Activated naive CD4-positive, alpha-beta T cell treated with anti-CD3 and anti-CD28 coated beads for 36 hours (primary cell): ENCODE results near the gene UMODL1. TPM values are rescaled to one million over a fixed set of nuclear protein-coding genes. Genes with fewer than 3 reads are reported as not detected.

Experiments used
- CTCF ChIA-PET: fragments of 350-600 bp; sonication (Branson Sonifier 250); formaldehyde crosslinking; loops from one replicate; lab custom pipeline; 2021; ENCODE audit warnings: antibody characterized with exemption; lab: Charles Lee
- DNase-seq: peaks from one replicate; pipeline ENCODE4 v3.0.0-alpha.2; 2020
- H3K27ac Mint-ChIP-seq: one replicate; pipeline ENCODE4 v1.8.0; 2021; ENCODE audit warnings: mild to moderate bottlenecking, mixed read lengths
- H3K27me3 Mint-ChIP-seq: one replicate; pipeline ENCODE4 v1.8.0; 2021; ENCODE audit warnings: low read depth, mixed read lengths
- H3K36me3 Mint-ChIP-seq: one replicate; pipeline ENCODE4 v1.8.0; 2021; ENCODE audit warnings: low read depth, mixed read lengths
- H3K4me1 Mint-ChIP-seq: one replicate; pipeline ENCODE4 v1.8.0; 2021; ENCODE audit warnings: low read depth, mixed read lengths
- H3K4me3 Mint-ChIP-seq: one replicate; pipeline ENCODE4 v1.8.0; 2021; ENCODE audit warnings: mild to moderate bottlenecking, moderate library complexity, mixed read lengths
- H3K9me3 Mint-ChIP-seq: one replicate; pipeline ENCODE4 v1.8.0; 2021; ENCODE audit warnings: mixed read lengths
- intact Hi-C: fragments of 100-400 bp; cut with micrococcal nuclease; formaldehyde crosslinking; loops from one replicate; pipeline ENCODE4 v1.15.1; 2023
- total RNA-seq, 2 experiments: library from RNA; stranded (reverse); gene quantifications; one replicate each; pipeline ENCODE4 v1.2.3, GENCODE V29; 2021

UMODL1 gene
- total RNA-seq, 2 experiments from 2014 or later: not detected

DNA sequence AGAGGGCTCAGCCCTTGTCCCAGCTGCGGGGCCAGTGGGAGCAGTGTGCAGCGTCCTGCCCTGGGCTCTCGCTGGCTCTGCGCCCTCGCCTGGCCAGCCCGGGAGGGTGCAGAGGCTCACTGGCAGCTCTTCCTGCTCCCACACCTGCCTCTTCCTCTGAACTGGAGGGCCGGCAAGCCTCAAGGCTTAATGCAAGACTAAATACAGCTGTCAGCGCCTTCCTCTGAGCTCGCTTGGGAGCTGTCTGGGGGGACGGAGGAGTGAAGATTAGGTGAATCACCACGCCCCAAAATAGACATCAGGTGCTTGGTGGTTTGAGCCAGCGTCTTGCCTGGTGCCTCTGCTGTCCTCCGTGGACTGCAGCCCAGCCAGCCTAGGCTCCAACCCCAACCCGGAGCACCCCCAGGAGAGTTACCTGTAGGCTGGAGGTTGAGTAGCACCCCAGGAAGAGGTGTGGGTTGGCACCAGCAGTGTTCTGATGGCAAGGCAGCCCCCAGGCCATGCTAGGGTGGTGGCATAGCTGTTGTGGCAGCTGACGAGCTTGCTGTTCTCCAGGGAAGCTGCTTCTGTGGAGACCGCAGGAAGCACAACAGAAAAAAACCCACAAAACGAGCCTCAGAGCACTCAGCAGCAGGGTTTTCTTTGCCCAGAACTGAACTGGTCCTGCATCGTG is 36.9 kb downstream of the UMODL1 start:
- no peaks in the 10 kb centered on the region for H3K27me3 Mint-ChIP-seq
- intact Hi-C loops: loop anchor here (1.0 to 5.0 kb wide), 7 partner anchors 9 to 495 kb away; partner anchors contain the start of genes PRDM15 and ZBTB21
- H3K9me3 Mint-ChIP-seq: no peaks in the 10 kb centered on the region
- no peak overlapping the region for H3K27ac Mint-ChIP-seq
- CTCF ChIA-PET: interaction anchor here (0.6 to 4.6 kb wide), 51 partner anchors 9 to 495 kb away, joined by 3 to 44 read pairs (median 4); partner anchors contain the start of gene ZBTB21
- H3K4me1 Mint-ChIP-seq: peaks cover 5% of the 10 kb centered on the region
- H3K4me3 Mint-ChIP-seq: peak overlapping the region; percentile 20
- no peaks in the 10 kb centered on the region for H3K36me3 Mint-ChIP-seq
- peak; percentile 71 for DNase-seq

DNA sequence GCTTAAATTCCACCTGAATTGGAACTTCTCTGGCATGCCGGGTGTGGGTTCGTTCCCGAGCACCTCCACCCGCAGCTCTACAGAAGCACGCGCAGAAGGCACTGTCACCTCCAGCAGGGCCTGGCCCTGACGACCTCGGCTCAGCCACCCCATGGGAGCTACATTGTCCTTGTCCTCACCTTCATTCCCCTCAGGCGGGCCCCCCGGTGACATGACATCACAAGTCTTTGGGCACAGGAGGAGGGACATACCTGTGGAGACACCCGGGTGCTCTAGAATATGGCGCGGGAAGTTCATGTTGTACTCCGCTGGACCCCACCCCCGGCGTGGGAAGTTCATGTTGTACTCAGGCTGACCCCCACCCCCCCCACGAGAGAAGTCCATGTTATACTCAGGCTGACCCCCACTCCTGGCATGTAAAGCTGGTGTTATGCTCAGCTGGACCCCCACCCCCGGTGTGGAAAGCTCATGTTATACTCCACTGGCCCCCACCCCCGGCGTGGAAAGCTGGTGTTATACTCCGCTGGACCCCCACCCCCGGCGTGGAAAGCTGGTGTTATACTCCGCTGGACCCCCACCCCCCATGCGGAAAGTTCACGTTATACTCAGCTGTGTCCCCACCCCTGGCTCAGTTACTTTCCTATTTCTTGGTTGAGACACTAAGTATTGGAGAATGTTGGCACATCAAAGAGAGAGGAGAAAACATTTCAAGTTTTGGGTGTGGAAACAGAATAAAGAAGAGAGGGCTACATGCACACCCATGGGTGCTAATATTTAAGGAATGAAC is 37.6 kb downstream of the UMODL1 start:
- intact Hi-C loops: loop anchor here (1.0 to 5.0 kb wide), 7 partner anchors 9 to 496 kb away; partner anchors contain the start of genes PRDM15 and ZBTB21
- Mint-ChIP-seq H3K27ac (no peak overlapping the region), H3K9me3 (no peaks in the 10 kb centered on the region), H3K36me3 (no peaks in the 10 kb centered on the region), H3K4me3 (no peak overlapping the region), H3K4me1 (peaks cover 5% of the 10 kb centered on the region), H3K27me3 (no peaks in the 10 kb centered on the region)
- CTCF ChIA-PET: interaction anchor here (0.5 to 4.6 kb wide), 44 partner anchors 9 to 826 kb away, joined by 3 to 44 read pairs (median 4); partner anchors contain the start of gene ZBTB21
- no peak for DNase-seq

DNA sequence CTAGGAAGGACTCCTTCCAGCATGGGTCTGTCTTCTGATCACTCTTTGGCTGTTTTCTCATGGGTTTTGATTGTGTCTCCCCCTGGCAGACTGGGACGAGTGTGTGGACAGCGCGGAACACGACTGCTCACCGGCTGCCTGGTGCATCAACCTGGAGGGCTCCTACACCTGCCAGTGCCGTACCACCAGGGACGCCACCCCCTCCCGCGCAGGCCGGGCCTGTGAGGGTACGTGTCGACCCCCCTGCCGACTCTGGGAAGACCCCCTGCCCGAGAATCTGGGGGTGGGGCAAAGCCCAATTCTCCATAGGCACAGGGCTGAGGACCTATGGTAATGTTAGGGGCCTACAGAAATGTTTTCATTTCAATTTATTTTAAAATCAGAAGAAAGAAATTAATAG is 38.4 kb downstream of the UMODL1 start:
- no peaks in the 10 kb centered on the region for H3K27me3 Mint-ChIP-seq
- DNase-seq: no peak
- no peak overlapping the region for H3K27ac Mint-ChIP-seq
- no peaks in the 10 kb centered on the region for H3K36me3 Mint-ChIP-seq
- H3K9me3 Mint-ChIP-seq: no peaks in the 10 kb centered on the region
- no peak overlapping the region for H3K4me3 Mint-ChIP-seq
- peaks cover 5% of the 10 kb centered on the region for H3K4me1 Mint-ChIP-seq
- intact Hi-C loops: loop anchor here (2.0 to 5.0 kb wide), 5 partner anchors 45 to 497 kb away; partner anchors contain the start of genes PRDM15 and ZBTB21
- CTCF ChIA-PET: interaction anchor here (0.6 to 4.6 kb wide), 6 partner anchors 8 to 497 kb away, joined by 3 to 44 read pairs (median 5); no protein-coding TSS in a partner anchor

DNA sequence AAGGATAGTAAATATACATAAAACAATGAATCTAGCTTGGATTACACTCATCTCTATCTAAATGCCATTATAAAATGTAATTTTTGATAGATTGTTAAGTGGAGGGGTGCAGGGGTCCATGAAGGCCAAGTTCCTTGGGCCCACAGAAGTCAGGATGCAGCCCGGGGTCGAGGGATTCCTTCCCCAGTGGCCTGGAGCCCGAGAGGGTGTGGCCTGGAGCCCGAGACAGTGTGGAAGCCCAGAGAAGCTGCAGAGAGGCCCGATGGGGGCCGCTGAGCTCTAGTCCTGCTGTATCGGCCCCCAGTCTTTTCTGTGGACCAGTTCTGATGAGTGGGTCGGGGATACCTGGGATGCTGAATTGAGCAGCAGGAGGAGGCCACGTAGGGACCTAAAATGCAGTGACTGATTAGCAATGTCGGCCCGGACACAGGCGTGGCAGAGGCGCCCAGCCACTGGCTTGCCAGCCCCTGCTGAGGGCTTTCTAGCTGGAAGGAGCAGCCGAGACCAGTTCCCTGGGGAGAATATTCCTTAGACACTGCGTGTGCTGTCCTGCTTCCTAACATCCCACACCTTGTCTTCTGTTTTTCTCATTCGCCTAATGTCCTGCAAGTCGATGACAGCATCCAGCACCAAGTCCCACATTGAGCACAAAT is 38.9 kb downstream of the UMODL1 start:
- Mint-ChIP-seq H3K9me3 (no peaks in the 10 kb centered on the region), H3K4me3 (no peak overlapping the region), H3K27me3 (no peaks in the 10 kb centered on the region), H3K27ac (no peak overlapping the region), H3K36me3 (no peaks in the 10 kb centered on the region), H3K4me1 (peaks cover 5% of the 10 kb centered on the region)
- DNase-seq: no peak
- intact Hi-C loops: loop anchor here (2.0 to 5.0 kb wide), 5 partner anchors 45 to 497 kb away; partner anchors contain the start of genes PRDM15 and ZBTB21
- CTCF ChIA-PET: interaction anchor here (2.8 to 4.6 kb wide), 2 partner anchors 7 to 293 kb away, joined by 30 to 44 read pairs; no protein-coding TSS in a partner anchor

DNA sequence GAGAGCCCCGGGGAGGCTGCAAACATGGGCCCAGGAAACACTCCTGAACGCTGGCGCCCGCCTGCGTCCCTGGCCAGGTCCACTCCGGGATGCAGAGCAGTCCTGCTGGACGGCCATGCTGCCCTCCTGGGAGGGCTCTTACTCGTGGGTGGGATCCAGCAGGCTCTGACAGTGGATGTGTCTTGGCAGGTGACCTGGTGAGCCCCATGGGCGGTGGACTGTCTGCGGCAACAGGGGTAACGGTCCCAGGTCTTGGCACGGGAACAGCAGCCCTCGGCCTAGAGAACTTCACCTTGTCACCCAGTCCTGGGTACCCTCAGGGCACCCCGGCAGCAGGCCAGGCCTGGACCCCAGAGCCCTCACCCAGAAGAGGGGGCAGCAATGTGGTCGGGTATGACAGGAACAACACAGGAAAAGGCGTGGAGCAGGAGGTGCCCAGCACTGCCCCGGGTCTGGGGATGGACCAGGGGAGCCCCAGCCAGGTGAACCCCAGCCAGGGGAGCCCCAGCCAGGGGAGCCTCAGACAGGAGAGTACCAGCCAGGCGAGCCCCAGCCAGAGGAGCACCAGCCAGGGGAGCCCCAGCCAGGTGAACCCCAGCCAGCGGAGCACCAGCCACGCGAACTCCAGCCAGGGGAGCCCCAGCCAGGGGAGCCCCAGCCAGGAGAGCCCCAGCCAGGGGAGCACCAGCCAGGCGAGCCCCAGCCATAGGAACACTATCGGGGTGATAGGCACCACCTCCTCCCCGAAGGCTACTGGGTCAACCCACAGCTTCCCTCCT is 39.8 kb downstream of the UMODL1 start:
- CTCF ChIA-PET: no interaction called here
- intact Hi-C loops: no loop called here
- H3K4me1 Mint-ChIP-seq: peaks cover 5% of the 10 kb centered on the region

DNA sequence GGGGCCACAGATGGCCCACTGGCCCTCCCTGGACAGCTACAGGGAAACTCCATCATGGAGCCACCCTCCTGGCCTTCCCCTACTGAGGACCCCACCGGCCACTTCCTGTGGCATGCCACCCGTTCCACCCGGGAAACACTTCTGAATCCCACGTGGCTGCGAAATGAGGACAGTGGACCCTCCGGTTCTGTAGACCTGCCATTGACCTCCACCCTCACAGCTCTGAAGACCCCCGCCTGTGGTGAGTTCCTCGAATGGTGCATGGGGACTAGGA is 40.3 kb downstream of the UMODL1 start:
- intact Hi-C loops: no loop called here
- Mint-ChIP-seq H3K9me3 (no peaks in the 10 kb centered on the region), H3K27ac (no peak overlapping the region), H3K4me3 (no peak overlapping the region), H3K36me3 (no peaks in the 10 kb centered on the region), H3K4me1 (peaks cover 5% of the 10 kb centered on the region), H3K27me3 (no peaks in the 10 kb centered on the region)
- CTCF ChIA-PET: interaction anchor here (1.5 kb wide), 1 partner anchor 295 kb away, joined by 10 read pairs; no protein-coding TSS in a partner anchor
- DNase-seq: no peak

More for the DNA sequence above, 39.8 kb downstream of the UMODL1 start:
- H3K27me3 Mint-ChIP-seq: no peaks in the 10 kb centered on the region
- H3K4me3 Mint-ChIP-seq: no peak overlapping the region
- DNase-seq: no peak
- H3K9me3 Mint-ChIP-seq: no peaks in the 10 kb centered on the region
- no peaks in the 10 kb centered on the region for H3K36me3 Mint-ChIP-seq
- H3K27ac Mint-ChIP-seq: no peak overlapping the region

DNA sequence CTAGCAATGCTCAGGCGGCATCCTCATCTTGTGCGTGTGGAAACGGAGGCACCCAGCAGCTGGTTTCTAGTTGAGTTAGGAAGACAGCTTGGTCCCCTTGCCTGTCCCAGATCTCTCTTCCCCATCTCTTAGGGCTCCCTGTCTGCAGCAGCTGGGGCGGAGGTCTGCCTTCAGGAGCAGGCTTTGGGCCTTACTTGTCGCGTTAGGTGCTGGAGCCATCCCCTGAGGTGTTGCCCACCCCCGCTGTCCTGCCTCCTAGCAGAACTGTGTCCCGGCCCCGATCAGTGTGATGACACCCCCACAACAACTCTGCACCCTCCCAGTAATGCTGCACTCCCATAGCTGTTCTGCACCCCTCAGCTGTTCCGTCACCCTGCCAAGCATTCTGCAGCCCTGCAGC is 40.7 kb downstream of the UMODL1 start:
- H3K36me3 Mint-ChIP-seq: no peaks in the 10 kb centered on the region
- H3K27me3 Mint-ChIP-seq: no peaks in the 10 kb centered on the region
- CTCF ChIA-PET: interaction anchor here (0.9 to 1.5 kb wide), 3 partner anchors 8 to 295 kb away, joined by 3 to 10 read pairs (median 4); no protein-coding TSS in a partner anchor
- no peak overlapping the region for H3K4me3 Mint-ChIP-seq
- H3K9me3 Mint-ChIP-seq: no peaks in the 10 kb centered on the region
- H3K4me1 Mint-ChIP-seq: peaks cover 5% of the 10 kb centered on the region
- intact Hi-C loops: no loop called here
- no peak for DNase-seq
- H3K27ac Mint-ChIP-seq: no peak overlapping the region

DNA sequence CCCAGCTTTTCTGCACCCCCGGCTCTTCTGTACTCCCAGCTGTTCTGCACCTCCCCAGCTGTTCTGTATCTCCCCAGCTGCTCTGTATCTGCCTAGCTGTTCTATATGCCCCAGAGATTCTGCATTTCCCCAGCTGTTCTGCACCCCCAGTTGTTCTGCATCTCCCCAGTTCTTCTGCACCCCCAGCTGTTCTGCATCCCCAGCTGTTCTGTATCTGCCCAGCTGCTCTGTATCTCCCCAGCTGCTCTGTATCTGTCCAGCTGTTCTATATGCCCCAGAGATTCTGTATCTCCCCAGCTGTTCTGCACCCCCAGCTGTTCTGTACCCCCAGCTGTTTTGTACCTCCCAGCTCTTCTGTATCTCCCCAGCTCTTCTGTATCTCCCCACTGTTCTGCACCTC is 41.1 kb downstream of the UMODL1 start:
- no peaks in the 10 kb centered on the region for H3K27me3 Mint-ChIP-seq
- no peaks in the 10 kb centered on the region for H3K36me3 Mint-ChIP-seq
- no peaks in the 10 kb centered on the region for H3K9me3 Mint-ChIP-seq
- intact Hi-C loops: no loop called here
- no peak overlapping the region for H3K4me3 Mint-ChIP-seq
- DNase-seq: no peak
- H3K4me1 Mint-ChIP-seq: peaks cover 8% of the 10 kb centered on the region
- CTCF ChIA-PET: interaction anchor here (0.9 to 1.5 kb wide), 3 partner anchors 9 to 295 kb away, joined by 3 to 10 read pairs (median 4); no protein-coding TSS in a partner anchor
- no peak overlapping the region for H3K27ac Mint-ChIP-seq

DNA sequence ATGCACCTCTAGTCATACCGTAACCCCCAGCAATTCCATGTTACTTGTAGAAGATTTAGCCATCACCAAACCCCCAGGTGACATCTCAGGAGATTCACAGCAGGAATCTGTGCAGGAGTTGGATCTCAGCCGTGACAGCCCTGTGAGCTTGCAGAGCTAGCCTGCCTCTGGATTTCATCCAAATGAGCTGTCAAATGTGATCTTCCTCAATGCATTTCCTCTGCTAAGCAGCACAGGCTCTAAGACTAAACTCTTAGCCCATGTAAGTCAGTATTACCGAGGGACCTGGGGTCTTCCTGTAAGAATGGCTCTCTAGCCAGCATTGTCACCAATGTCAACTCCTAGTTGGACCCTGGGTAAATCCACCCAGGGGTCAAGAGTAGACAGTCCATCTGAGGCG is 41.7 kb downstream of the UMODL1 start:
- Mint-ChIP-seq H3K36me3 (no peaks in the 10 kb centered on the region), H3K4me3 (no peak overlapping the region), H3K27me3 (peaks cover 2% of the 10 kb centered on the region), H3K27ac (no peak overlapping the region), H3K4me1 (peaks cover 9% of the 10 kb centered on the region), H3K9me3 (no peaks in the 10 kb centered on the region)
- CTCF ChIA-PET: interaction anchor here (0.9 to 1.5 kb wide), 3 partner anchors 9 to 296 kb away, joined by 3 to 10 read pairs (median 4); no protein-coding TSS in a partner anchor
- DNase-seq: no peak
- intact Hi-C loops: no loop called here

DNA sequence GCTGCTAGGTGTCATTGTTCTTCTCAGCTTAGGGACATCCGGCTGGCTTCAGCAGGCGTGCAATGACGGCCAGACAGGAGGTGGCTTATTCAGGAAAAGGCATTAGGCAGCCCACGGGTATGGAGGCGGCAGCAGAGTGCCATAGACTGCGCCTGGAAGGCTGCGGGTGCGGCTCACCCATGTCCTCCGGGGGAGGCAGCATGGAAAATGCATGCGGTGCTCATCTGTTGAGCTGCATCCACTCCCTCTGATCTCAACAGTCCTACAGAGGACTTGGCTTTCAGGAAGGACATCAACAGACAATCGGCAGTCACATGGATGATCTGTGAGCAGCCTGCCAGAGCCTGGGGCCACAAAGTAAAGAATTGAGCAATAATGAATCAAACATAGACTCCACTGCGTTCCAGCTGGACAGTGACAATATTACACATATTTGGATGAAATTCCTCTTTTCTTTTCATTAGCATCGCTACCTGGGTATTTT is 42.9 kb downstream of the UMODL1 start:
- H3K4me3 Mint-ChIP-seq: no peak overlapping the region
- intact Hi-C loops: no loop called here
- CTCF ChIA-PET: interaction anchor here (0.7 kb wide), 1 partner anchor 297 kb away, joined by 4 read pairs; no protein-coding TSS in a partner anchor

DNA sequence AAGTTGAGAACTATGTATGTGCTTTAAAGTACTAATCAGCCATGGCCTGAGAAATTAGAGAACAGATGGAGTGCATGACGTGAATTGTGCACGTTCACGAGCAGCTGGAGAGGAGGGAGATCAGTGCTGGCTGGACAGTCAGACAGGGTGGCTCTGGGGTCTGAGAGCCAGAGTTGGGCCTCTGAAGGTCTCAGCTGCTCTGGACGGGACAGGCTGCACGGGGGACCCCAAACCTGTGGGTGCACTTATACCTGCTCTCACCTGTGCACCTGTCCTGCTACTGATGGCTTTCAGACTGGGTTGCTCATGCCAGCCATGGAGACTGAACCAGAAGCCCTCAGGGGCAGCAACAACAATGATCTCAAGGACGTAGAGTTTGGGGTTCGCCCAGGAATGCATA is 43.5 kb downstream of the UMODL1 start:
- H3K27ac Mint-ChIP-seq: no peak overlapping the region
- intact Hi-C loops: loop anchor here (5.0 kb wide), 1 partner anchor 142 kb away; no protein-coding TSS in a partner anchor
- H3K9me3 Mint-ChIP-seq: no peaks in the 10 kb centered on the region
- no peaks in the 10 kb centered on the region for H3K36me3 Mint-ChIP-seq
- DNase-seq: no peak
- peaks cover 10% of the 10 kb centered on the region for H3K4me1 Mint-ChIP-seq
- CTCF ChIA-PET: no interaction called here
- peaks cover 19% of the 10 kb centered on the region for H3K27me3 Mint-ChIP-seq
- H3K4me3 Mint-ChIP-seq: no peak overlapping the region

More for the DNA sequence above, 42.9 kb downstream of the UMODL1 start:
- Mint-ChIP-seq H3K4me1 (peaks cover 10% of the 10 kb centered on the region), H3K27ac (no peak overlapping the region), H3K36me3 (no peaks in the 10 kb centered on the region), H3K9me3 (no peaks in the 10 kb centered on the region), H3K27me3 (peaks cover 12% of the 10 kb centered on the region)
- no peak for DNase-seq
